GM21423 (cell line): ENCODE results near the gene TTC12.
"Not testable (repeated sequence)": the region's sequence is repeated elsewhere in the genome, so short reads cannot be mapped to it uniquely, and the experiment has no call there.

ENCODE experiments used
- ATAC-seq: cut with Tn5 transposase; IDR thresholded peaks from one replicate; pipeline ENCODE4 v1.9.1; 2021; ENCODE audit warnings: mild to moderate bottlenecking, moderate library complexity; ENCODE audit not compliant: unreplicated experiment

Gene TTC12

GRCh38 chr11:113286009-113286408, 28.4 kb upstream of the TTC12 start:
- no peak for ATAC-seq

- no peak for ATAC-seq
Measured at GRCh38 chr11:113286509-113287497, 27.6 kb upstream of the TTC12 start.

GRCh38 chr11:113287801-113288200, 26.6 kb upstream of the TTC12 start:
- no peak for ATAC-seq

GRCh38 chr11:113288286-113288863, 26.0 kb upstream of the TTC12 start:
- no peak for ATAC-seq

- peak; percentile 97 for ATAC-seq
Measured at GRCh38 chr11:113289431-113290187, 24.8 kb upstream of the TTC12 start.

GRCh38 chr11:113293936-113294335, 20.4 kb upstream of the TTC12 start:
- ATAC-seq, result no peak

GRCh38 chr11:113295993-113296392, 18.4 kb upstream of the TTC12 start:
- ATAC-seq, result no peak

GRCh38 chr11:113296447-113297205, 17.8 kb upstream of the TTC12 start:
- ATAC-seq, result no peak

- not testable (repeated sequence) for ATAC-seq
Measured at GRCh38 chr11:113298496-113298895, 15.9 kb upstream of the TTC12 start.

- ATAC-seq, result no peak
Measured at GRCh38 chr11:113304916-113305315, 9.5 kb upstream of the TTC12 start.

GRCh38 chr11:113305440-113306336, 8.7 kb upstream of the TTC12 start:
- no peak for ATAC-seq

GRCh38 chr11:113308601-113309000, 5.8 kb upstream of the TTC12 start:
- ATAC-seq, result no peak

- ATAC-seq, result no peak
Measured at GRCh38 chr11:113311536-113311935, 2.8 kb upstream of the TTC12 start.

- ATAC-seq, result no peak
Measured at GRCh38 chr11:113313601-113314000, 782 bp upstream of the TTC12 start.

GRCh38 chr11:113314065-113314388, 356 bp upstream of the TTC12 start:
- no peak for ATAC-seq

GRCh38 chr11:113315811-113316210, 1.4 kb downstream of the TTC12 start:
- ATAC-seq, result no peak

- no peak for ATAC-seq
Measured at GRCh38 chr11:113316256-113316655, 1.9 kb downstream of the TTC12 start.

GRCh38 chr11:113317339-113317738, 3.0 kb downstream of the TTC12 start:
- ATAC-seq, result no peak

GRCh38 chr11:113319085-113319484, 4.7 kb downstream of the TTC12 start:
- ATAC-seq, result no peak

GRCh38 chr11:113322158-113322557, 7.8 kb downstream of the TTC12 start:
- ATAC-seq, result no peak
